ENCODE measurements around the gene ABCA4.

The ABCA4 gene

DNA sequence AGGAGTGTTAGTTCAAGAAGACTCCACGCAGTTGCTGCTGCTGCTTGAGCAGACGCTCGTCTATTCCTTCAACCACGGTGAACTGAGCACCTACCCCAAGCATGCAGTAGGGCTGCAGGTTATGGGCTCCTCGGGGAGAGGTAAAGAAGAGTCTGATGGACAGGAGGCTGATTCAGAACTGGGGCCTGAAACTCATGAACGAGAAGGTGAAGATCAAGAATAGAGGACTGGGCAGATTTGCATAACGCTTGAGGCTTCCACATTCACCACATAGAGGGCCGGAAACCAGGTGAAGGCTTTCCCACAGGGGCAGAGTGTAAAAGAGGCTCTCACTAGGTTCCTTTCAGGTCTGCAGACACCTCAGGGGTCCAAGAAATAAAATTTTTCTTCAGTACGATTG, 9.1 kb downstream of the ABCA4 start:
- TF ChIP-seq, protein P1, sequence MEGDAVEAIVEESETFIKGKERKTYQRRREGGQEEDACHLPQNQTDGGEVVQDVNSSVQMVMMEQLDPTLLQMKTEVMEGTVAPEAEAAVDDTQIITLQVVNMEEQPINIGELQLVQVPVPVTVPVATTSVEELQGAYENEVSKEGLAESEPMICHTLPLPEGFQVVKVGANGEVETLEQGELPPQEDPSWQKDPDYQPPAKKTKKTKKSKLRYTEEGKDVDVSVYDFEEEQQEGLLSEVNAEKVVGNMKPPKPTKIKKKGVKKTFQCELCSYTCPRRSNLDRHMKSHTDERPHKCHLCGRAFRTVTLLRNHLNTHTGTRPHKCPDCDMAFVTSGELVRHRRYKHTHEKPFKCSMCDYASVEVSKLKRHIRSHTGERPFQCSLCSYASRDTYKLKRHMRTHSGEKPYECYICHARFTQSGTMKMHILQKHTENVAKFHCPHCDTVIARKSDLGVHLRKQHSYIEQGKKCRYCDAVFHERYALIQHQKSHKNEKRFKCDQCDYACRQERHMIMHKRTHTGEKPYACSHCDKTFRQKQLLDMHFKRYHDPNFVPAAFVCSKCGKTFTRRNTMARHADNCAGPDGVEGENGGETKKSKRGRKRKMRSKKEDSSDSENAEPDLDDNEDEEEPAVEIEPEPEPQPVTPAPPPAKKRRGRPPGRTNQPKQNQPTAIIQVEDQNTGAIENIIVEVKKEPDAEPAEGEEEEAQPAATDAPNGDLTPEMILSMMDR (IDR thresholded peaks at IDR 0.05; ENCODE audit: insufficient read depth, low read length, missing control alignments) = no peak
- DNase-seq (ENCODE audit: low read depth, low spot score) = no peak
- CTCF ChIA-PET = interaction anchor here (2.0 kb wide), 1 partner anchor 49 kb away, joined by 5 read pairs; no protein-coding TSS in a partner anchor
- POLR2A ChIA-PET = no interaction called here
- no peak overlapping the region for H3K4me3 ChIP-seq (ENCODE audit: low read depth, low read length)

DNA sequence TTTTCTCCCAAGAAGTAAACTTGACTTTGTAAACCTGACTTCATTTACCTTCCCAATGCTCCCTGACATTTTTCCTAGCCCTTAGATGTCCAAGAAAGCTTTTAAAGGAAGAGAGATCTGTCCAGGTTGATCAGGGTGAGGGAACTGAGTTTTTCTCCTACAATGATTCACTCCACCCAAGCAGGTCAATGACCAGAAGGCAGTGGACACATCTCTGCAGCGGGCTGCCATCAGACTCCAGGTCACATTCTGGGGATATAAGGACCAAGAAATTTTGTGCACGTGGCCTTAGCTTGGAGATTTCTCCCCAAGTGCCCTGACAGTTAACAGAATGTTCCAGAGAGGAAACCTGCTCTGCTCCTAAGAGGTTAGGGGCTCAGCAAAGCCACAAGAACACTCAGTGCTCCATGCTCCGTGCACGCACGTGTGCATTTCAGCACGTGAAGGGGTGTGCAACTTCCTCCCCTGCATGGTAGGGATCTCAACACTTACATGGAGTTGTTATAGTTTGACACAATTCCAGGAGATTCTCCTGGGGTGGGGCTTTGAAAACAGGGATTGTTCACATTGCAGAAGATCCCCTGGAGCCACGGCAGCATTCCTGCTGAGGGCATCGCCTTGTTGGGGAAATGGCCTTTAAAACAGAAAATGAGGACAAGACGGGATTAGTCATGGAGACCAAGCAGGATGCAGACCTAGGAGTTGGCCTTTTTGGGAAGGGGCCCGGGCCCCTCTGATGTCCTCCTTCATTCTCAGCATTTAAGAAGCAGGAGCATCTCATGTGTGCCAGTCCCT, 9.8 kb downstream of the ABCA4 start:
- ChIA-PET POLR2A (no interaction called here), CTCF (interaction anchor here (1.2 to 2.0 kb wide), 2 partner anchors 48 to 50 kb away, joined by 3 to 5 read pairs; no protein-coding TSS in a partner anchor)
- no peak for DNase-seq (ENCODE audit: low read depth, low spot score)
- H3K4me3 ChIP-seq (ENCODE audit: low read depth, low read length) = no peak overlapping the region
- TF ChIP-seq, protein P1 (IDR thresholded peaks at IDR 0.05; ENCODE audit: insufficient read depth, low read length, missing control alignments) = no peak

DNA sequence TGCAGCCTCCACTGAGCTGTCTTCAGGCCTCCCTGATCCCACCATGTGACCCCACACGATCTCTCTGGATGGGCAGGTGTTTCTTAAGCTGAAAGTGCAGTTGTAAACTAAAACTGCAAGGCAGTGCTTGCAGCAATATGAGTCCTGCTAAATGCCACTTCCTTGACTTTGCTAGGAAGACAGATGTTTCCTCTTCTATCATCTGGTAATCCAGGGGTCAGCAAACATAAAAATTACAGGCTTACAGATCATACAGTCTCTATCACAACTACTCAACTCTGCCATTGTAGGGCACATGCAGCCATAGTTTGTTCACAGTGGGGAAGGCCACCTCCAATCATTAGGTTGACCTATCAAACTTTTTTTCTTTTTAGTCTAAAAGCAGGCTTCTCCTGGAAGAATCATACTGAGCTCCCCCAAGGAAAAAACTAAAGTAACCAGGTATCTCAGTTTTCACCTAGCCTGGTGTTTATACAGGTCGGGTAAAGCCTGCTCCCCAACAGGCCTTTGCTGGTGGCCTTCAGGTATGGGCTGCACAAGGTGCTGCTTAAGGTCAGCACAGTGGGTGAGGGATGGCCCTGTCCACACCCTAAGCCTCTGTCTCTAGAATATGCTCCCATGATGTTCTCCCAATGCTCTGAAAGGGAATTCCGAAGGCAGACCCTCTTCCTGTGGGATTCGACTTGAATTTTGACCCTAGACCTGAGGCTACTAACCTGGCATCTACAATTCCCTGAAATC, 10.8 kb downstream of the ABCA4 start:
- TF ChIP-seq, protein P1 (IDR thresholded peaks at IDR 0.05; ENCODE audit: insufficient read depth, low read length, missing control alignments) = no peak
- CTCF ChIA-PET = interaction anchor here (1.2 to 2.0 kb wide), 4 partner anchors 8 to 49 kb away, joined by 3 to 5 read pairs (median 4); no protein-coding TSS in a partner anchor

DNA sequence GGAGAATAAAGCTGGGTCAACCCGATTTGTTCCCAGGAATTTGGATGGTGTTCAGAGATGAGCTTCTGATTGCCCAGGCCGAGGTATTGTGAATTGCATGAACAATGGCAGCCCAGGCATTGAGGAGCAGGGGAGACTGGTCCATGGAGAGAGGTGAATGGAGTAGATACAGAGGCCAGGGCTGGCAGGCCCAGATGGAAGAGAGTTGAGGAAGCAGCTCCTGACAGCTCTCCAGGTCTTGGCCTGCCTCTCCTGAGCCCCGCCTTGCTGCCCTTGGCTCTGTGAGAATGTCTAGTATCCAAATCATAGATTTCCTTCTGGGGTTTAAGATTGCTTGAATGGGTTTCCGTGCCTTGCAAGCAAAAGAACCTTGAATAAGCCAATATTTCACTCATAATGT, 11.5 kb downstream of the ABCA4 start:
- TF ChIP-seq, protein P1 (IDR thresholded peaks at IDR 0.05; ENCODE audit: insufficient read depth, low read length, missing control alignments) = no peak
- DNase-seq (ENCODE audit: low read depth, low spot score) = no peak
- ChIA-PET POLR2A (no interaction called here), CTCF (interaction anchor here (1.0 to 2.0 kb wide), 3 partner anchors 8 to 15 kb away, joined by 3 to 5 read pairs (median 4); no protein-coding TSS in a partner anchor)
- H3K4me3 ChIP-seq (ENCODE audit: low read depth, low read length) = no peak overlapping the region

More for the DNA sequence above, 10.8 kb downstream of the ABCA4 start:
- no peak for DNase-seq (ENCODE audit: low read depth, low spot score)
- no peak overlapping the region for H3K4me3 ChIP-seq (ENCODE audit: low read depth, low read length)
- POLR2A ChIA-PET = no interaction called here

DNA sequence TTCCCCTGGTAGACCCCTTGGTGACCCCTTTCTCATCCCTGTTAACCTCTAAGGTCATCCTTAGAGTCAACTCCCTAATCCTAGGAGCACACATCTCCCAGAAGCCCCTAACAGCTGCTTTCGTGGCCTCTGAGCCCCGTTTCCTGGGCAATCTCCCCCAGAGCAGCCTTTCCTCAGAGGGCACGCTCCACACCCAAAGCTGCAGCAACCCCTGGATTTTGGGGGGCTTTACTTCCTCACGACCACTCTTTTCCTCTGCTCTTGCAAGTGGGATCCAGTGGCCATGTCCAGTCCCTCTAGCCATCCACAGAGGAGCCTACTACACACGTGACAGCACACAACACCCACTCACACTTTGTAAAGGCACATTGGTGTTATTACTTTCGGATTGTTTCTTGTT, 13.8 kb downstream of the ABCA4 start:
- CTCF ChIA-PET = no interaction called here

More for the DNA sequence above, 13.8 kb downstream of the ABCA4 start:
- POLR2A ChIA-PET = no interaction called here
- TF ChIP-seq, protein P1 (IDR thresholded peaks at IDR 0.05; ENCODE audit: insufficient read depth, low read length, missing control alignments) = no peak
- DNase-seq (ENCODE audit: low read depth, low spot score) = no peak
- no peak overlapping the region for H3K4me3 ChIP-seq (ENCODE audit: low read depth, low read length)

Measured in AG04449 (cell line).